ENCODE data around the gene CCDC192. TPM values are rescaled to one million over a fixed set of nuclear protein-coding genes. Genes with fewer than 3 reads are reported as not detected.

Gene CCDC192
- polyA plus RNA-seq, 1 donor from 2014 or later: not detected

DNA sequence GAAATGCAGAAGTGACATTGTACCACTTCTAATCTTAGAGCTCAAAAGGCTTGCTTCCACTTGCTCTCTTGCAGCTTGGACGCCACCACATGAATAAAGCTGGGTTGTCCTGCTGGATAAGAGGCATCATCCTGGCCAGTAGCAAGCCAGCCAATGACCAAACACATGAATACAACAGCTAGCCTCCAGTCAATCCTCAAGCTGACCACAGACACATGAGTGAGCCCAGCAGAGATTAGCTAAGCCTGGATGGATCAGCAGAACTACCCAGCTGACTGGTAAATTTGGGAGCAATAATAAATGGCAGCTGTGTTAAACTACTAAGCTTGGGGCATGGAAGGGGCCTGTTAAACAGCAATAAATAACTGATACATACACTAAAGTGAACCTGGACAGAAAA is 259.3 kb downstream of the CCDC192 start:
- TF ChIP-seq MXI1 (conservative IDR thresholded peaks at IDR 0.05; ENCODE audit: poor library complexity, severe bottlenecking): no peak
- TF ChIP-seq, protein P1, sequence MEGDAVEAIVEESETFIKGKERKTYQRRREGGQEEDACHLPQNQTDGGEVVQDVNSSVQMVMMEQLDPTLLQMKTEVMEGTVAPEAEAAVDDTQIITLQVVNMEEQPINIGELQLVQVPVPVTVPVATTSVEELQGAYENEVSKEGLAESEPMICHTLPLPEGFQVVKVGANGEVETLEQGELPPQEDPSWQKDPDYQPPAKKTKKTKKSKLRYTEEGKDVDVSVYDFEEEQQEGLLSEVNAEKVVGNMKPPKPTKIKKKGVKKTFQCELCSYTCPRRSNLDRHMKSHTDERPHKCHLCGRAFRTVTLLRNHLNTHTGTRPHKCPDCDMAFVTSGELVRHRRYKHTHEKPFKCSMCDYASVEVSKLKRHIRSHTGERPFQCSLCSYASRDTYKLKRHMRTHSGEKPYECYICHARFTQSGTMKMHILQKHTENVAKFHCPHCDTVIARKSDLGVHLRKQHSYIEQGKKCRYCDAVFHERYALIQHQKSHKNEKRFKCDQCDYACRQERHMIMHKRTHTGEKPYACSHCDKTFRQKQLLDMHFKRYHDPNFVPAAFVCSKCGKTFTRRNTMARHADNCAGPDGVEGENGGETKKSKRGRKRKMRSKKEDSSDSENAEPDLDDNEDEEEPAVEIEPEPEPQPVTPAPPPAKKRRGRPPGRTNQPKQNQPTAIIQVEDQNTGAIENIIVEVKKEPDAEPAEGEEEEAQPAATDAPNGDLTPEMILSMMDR (IDR thresholded peaks at IDR 0.05; ENCODE audit: poor library complexity, severe bottlenecking): no peak
- TF ChIP-seq POLR2AphosphoS5 (IDR thresholded peaks at IDR 0.05): no peak
- no peak for TF ChIP-seq RAD21 (conservative IDR thresholded peaks at IDR 0.05)
- TF ChIP-seq, protein P2, sequence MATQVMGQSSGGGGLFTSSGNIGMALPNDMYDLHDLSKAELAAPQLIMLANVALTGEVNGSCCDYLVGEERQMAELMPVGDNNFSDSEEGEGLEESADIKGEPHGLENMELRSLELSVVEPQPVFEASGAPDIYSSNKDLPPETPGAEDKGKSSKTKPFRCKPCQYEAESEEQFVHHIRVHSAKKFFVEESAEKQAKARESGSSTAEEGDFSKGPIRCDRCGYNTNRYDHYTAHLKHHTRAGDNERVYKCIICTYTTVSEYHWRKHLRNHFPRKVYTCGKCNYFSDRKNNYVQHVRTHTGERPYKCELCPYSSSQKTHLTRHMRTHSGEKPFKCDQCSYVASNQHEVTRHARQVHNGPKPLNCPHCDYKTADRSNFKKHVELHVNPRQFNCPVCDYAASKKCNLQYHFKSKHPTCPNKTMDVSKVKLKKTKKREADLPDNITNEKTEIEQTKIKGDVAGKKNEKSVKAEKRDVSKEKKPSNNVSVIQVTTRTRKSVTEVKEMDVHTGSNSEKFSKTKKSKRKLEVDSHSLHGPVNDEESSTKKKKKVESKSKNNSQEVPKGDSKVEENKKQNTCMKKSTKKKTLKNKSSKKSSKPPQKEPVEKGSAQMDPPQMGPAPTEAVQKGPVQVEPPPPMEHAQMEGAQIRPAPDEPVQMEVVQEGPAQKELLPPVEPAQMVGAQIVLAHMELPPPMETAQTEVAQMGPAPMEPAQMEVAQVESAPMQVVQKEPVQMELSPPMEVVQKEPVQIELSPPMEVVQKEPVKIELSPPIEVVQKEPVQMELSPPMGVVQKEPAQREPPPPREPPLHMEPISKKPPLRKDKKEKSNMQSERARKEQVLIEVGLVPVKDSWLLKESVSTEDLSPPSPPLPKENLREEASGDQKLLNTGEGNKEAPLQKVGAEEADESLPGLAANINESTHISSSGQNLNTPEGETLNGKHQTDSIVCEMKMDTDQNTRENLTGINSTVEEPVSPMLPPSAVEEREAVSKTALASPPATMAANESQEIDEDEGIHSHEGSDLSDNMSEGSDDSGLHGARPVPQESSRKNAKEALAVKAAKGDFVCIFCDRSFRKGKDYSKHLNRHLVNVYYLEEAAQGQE (IDR thresholded peaks at IDR 0.05; ENCODE audit: borderline replicate concordance): no peak
- no peak for TF ChIP-seq SMC3 (conservative IDR thresholded peaks at IDR 0.05; ENCODE audit: poor library complexity)
- TF ChIP-seq EP300 (conservative IDR thresholded peaks at IDR 0.05; ENCODE audit: poor library complexity, severe bottlenecking): no peak
- TF ChIP-seq EZH2 (IDR thresholded peaks at IDR 0.05; ENCODE audit: borderline replicate concordance, insufficient read depth, low read length, poor library complexity, severe bottlenecking): no peak
- TF ChIP-seq TAF1 (IDR thresholded peaks at IDR 0.05; ENCODE audit: low read depth): no peak
- no peaks in the 10 kb centered on the region for H3K36me3 ChIP-seq (ENCODE audit: insufficient read depth, low read length)
- no peak overlapping the region for H3K9ac ChIP-seq (ENCODE audit: low read length)
- H3K4me3 ChIP-seq (ENCODE audit: low read length): no peak overlapping the region
- H4K20me1 ChIP-seq (ENCODE audit: insufficient read depth): no peaks in the 10 kb centered on the region
- no peaks in the 10 kb centered on the region for H3K27me3 ChIP-seq (ENCODE audit: insufficient read depth, low read depth, low read length)
- no peaks in the 10 kb centered on the region for H3F3A ChIP-seq (ENCODE audit: insufficient read depth, low read length, poor library complexity, severe bottlenecking)
- no peaks in the 10 kb centered on the region for H3K79me2 ChIP-seq (replicated peaks; ENCODE audit: insufficient read depth, low read length)
- no peak overlapping the region for H3K27ac ChIP-seq (ENCODE audit: low read length)
- no peak overlapping the region for H2AFZ ChIP-seq (ENCODE audit: low read depth, low read length)
- H3K4me2 ChIP-seq (ENCODE audit: low read length): no peak overlapping the region
- H3K9me3 ChIP-seq (ENCODE audit: low read length): no peaks in the 10 kb centered on the region
- no peaks in the 10 kb centered on the region for H3K9me2 ChIP-seq (ENCODE audit: insufficient read depth, low read length)

DNA sequence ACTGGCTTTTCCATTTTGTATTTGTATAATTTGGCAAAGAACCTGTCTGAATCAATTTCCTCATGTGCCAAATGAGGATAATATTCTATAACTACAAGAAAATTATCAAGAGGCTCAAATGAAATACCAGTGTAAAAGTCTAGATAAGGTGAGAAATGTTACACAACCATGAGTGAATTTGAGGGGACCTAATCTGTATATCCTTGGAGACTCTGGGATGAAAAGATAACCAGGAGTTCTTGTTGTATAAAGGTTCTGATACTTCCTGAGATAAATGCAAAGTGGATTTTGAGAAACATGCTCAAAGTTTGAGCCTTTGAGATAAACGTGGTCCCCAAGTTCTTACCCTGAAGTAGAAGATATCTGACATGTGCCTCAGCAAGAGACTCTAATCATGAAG is 260.0 kb downstream of the CCDC192 start:
- Histone ChIP-seq H3K27me3 (ENCODE audit: insufficient read depth, low read depth, low read length) (no peaks in the 10 kb centered on the region), H3K4me2 (ENCODE audit: low read length) (no peak overlapping the region), H3K36me3 (ENCODE audit: insufficient read depth, low read length) (no peaks in the 10 kb centered on the region), H3K9me3 (ENCODE audit: low read length) (no peaks in the 10 kb centered on the region), H3K4me3 (ENCODE audit: low read length) (no peak overlapping the region), H3K9me2 (ENCODE audit: insufficient read depth, low read length) (no peaks in the 10 kb centered on the region), H3F3A (ENCODE audit: insufficient read depth, low read length, poor library complexity, severe bottlenecking) (no peaks in the 10 kb centered on the region), H4K20me1 (ENCODE audit: insufficient read depth) (no peaks in the 10 kb centered on the region), H3K27ac (ENCODE audit: low read length) (no peak overlapping the region), H3K79me2 (replicated peaks; ENCODE audit: insufficient read depth, low read length) (no peaks in the 10 kb centered on the region), H3K9ac (ENCODE audit: low read length) (no peak overlapping the region), H2AFZ (ENCODE audit: low read depth, low read length) (no peak overlapping the region)
- TF ChIP-seq MXI1 (conservative IDR thresholded peaks at IDR 0.05; ENCODE audit: poor library complexity, severe bottlenecking) (no peak), TAF1 (IDR thresholded peaks at IDR 0.05; ENCODE audit: low read depth) (no peak), SMC3 (conservative IDR thresholded peaks at IDR 0.05; ENCODE audit: poor library complexity) (no peak), EP300 (conservative IDR thresholded peaks at IDR 0.05; ENCODE audit: poor library complexity, severe bottlenecking) (no peak), RAD21 (conservative IDR thresholded peaks at IDR 0.05) (no peak), POLR2AphosphoS5 (IDR thresholded peaks at IDR 0.05) (no peak), EZH2 (IDR thresholded peaks at IDR 0.05; ENCODE audit: borderline replicate concordance, insufficient read depth, low read length, poor library complexity, severe bottlenecking) (no peak)
- TF ChIP-seq, protein P1 (IDR thresholded peaks at IDR 0.05; ENCODE audit: poor library complexity, severe bottlenecking): no peak
- TF ChIP-seq, protein P2 (IDR thresholded peaks at IDR 0.05; ENCODE audit: borderline replicate concordance): no peak

All from neural cell (in vitro differentiated cells).